Neuronal stem cell (in vitro differentiated cells): ENCODE results near the gene TMEM151B.

Experiments used
- DNase-seq: peaks from one replicate; pipeline ENCODE4 v3.0.0-alpha.2; 2013; ENCODE audit warnings: low spot score
- H2AFZ ChIP-seq: one replicate; pipeline ENCODE4 v1.6.1; 2013; ENCODE audit warnings: mild to moderate bottlenecking, low read length, inconsistent platforms
- H2AK5ac ChIP-seq: 2 replicates; pipeline ENCODE4 v1.6.1; 2013; ENCODE audit warnings: low read depth, mild to moderate bottlenecking, inconsistent platforms, low read length, moderate library complexity, mixed read lengths
- H2BK120ac ChIP-seq: 2 replicates; pipeline ENCODE4 v1.6.1; 2013; ENCODE audit warnings: low read depth, mild to moderate bottlenecking, inconsistent platforms, low read length, moderate library complexity, mixed read lengths
- H2BK12ac ChIP-seq: one replicate; pipeline ENCODE4 v1.6.1; 2013; ENCODE audit warnings: low read length, inconsistent platforms
- H2BK15ac ChIP-seq: 2 replicates; pipeline ENCODE4 v1.6.1; 2013; ENCODE audit warnings: mild to moderate bottlenecking, low read length, inconsistent platforms, mixed read lengths
- H2BK5ac ChIP-seq: one replicate; pipeline ENCODE4 v1.6.1; 2013; ENCODE audit warnings: inconsistent platforms, mild to moderate bottlenecking, low read length, moderate library complexity
- H3K14ac ChIP-seq: one replicate; pipeline ENCODE4 v1.6.1; 2013; ENCODE audit warnings: low read length, inconsistent platforms
- H3K18ac ChIP-seq: 2 replicates; pipeline ENCODE4 v1.6.1; 2013; ENCODE audit warnings: low read length, inconsistent platforms
- H3K23ac ChIP-seq: 2 replicates; pipeline ENCODE4 v1.6.1; 2013; ENCODE audit warnings: low read depth, mild to moderate bottlenecking, mixed read lengths, low read length, inconsistent platforms; ENCODE audit not compliant: poor library complexity
- H3K27ac ChIP-seq: replicated peaks from 3 replicates; pipeline ENCODE4 v1.5.1; 2013; ENCODE audit warnings: low read length, inconsistent platforms
- H3K27me3 ChIP-seq, 3 experiments: 2 replicates each; pipeline ENCODE4 v1.6.1; 2013; ENCODE audit warnings: low read length in 3 of 3, mild to moderate bottlenecking in 2 of 3, inconsistent platforms in 1 of 3, low read depth in 1 of 3, mixed read lengths in 1 of 3, moderate library complexity in 1 of 3; ENCODE audit not compliant: control insufficient read depth in 3 of 3, insufficient read depth in 3 of 3
- H3K36me3 ChIP-seq, 2 donors: replicated peaks in 1 of 2; 2 replicates each; pipeline ENCODE4 v1.6.1; 2013; ENCODE audit warnings: low read length in 2 of 2; ENCODE audit not compliant: control insufficient read depth in 2 of 2, insufficient read depth in 2 of 2
- H3K4ac ChIP-seq: 2 replicates; pipeline ENCODE4 v1.6.1; 2013; ENCODE audit warnings: inconsistent platforms, mild to moderate bottlenecking, low read length, moderate library complexity
- H3K4me1 ChIP-seq, 2 donors: 1 replicate in 1 of 2; 2 replicates in 1 of 2; pipeline ENCODE4 v1.6.1; 2013; ENCODE audit warnings: low read length in 2 of 2, low read depth in 1 of 2; ENCODE audit not compliant: control insufficient read depth in 2 of 2, insufficient read depth in 1 of 2
- H3K4me2 ChIP-seq: one replicate; pipeline ENCODE4 v1.6.1; 2013; ENCODE audit warnings: mild to moderate bottlenecking, low read length, inconsistent platforms; ENCODE audit not compliant: insufficient read depth, poor library complexity, severe bottlenecking
- H3K4me3 ChIP-seq, 2 donors: 2 replicates each; pipeline ENCODE4 v1.5.1; 2013; ENCODE audit warnings: low read length in 2 of 2, mild to moderate bottlenecking in 2 of 2, inconsistent platforms in 1 of 2, moderate library complexity in 1 of 2
- H3K79me1 ChIP-seq: one replicate; pipeline ENCODE4 v1.6.1; 2013; ENCODE audit warnings: low read depth, mild to moderate bottlenecking, inconsistent platforms, low read length, moderate library complexity
- H3K9ac ChIP-seq: one replicate; pipeline ENCODE4 v1.6.1; 2013; ENCODE audit warnings: mild to moderate bottlenecking, low read depth, low read length, inconsistent platforms; ENCODE audit not compliant: poor library complexity
- H3K9me3 ChIP-seq, 2 donors: replicated peaks in 1 of 2; 2 replicates each; pipeline versions ENCODE3 to v1.6.1; 2013; ENCODE audit warnings: low read length in 2 of 2, mild to moderate bottlenecking in 2 of 2, inconsistent platforms in 1 of 2, low read depth in 1 of 2, mixed read lengths in 1 of 2, moderate library complexity in 1 of 2; ENCODE audit not compliant: control insufficient read depth in 2 of 2, insufficient read depth in 1 of 2
- H4K8ac ChIP-seq: one replicate; pipeline ENCODE4 v1.6.1; 2013; ENCODE audit warnings: low read depth, mild to moderate bottlenecking, inconsistent platforms, low read length, moderate library complexity
- H4K91ac ChIP-seq: one replicate; pipeline ENCODE4 v1.6.1; 2013; ENCODE audit warnings: low read length, low read depth, mild to moderate bottlenecking, inconsistent platforms; ENCODE audit not compliant: poor library complexity
- WGBS, 2 donors: extraction: QIAGEN DNeasy Blood & Tissue Kit; methylation state at CpG; one replicate each; pipeline ENCODE4 v1.1.7; 2013; ENCODE audit warnings: missing lambda C conversion rate in 2 of 2, mixed read lengths in 1 of 2; ENCODE audit not compliant: insufficient read length in 2 of 2, insufficient replicate concordance in 1 of 2; ENCODE audit errors: extremely low coverage in 2 of 2; 5-methylcytosine and 5-hydroxymethylcytosine counted together

TMEM151B gene

GRCh38 chr6:44275749-44276648 is 5.7 kb downstream of the TMEM151B start:
- H2AK5ac ChIP-seq: peak overlapping the region; percentile 42
- peaks cover 10 to 11% of the 10 kb centered on the region in 2 donors for H3K4me1 ChIP-seq
- H2BK12ac ChIP-seq: no peak overlapping the region
- H3K4ac ChIP-seq: no peak overlapping the region
- peak overlapping the region; percentile 90 for H3K23ac ChIP-seq
- no peak overlapping the region for H2BK15ac ChIP-seq
- H3K9me3 ChIP-seq: peaks cover 0 to 1% of the 10 kb centered on the region in 2 donors
- peaks cover 2 to 20% of the 10 kb centered on the region in 2 donors for H3K36me3 ChIP-seq
- no CpG with 5 or more reads among the region's 109 CpGs for WGBS, 2 donors
- no peak overlapping the region for H3K4me3 ChIP-seq
- no peak overlapping the region for H4K91ac ChIP-seq
- DNase-seq: no peak
- H2AFZ ChIP-seq: no peak overlapping the region
- H3K27ac ChIP-seq: no peak overlapping the region
- no peak overlapping the region for H2BK120ac ChIP-seq
- H3K9ac ChIP-seq: peak overlapping the region; percentile 66
- peaks cover 2% of the 10 kb centered on the region for H3K79me1 ChIP-seq
- peak overlapping the region; percentile 18 for H3K18ac ChIP-seq
- H4K8ac ChIP-seq: no peak overlapping the region
- no peak overlapping the region for H3K4me2 ChIP-seq
- H2BK5ac ChIP-seq: no peak overlapping the region
- H3K14ac ChIP-seq: peak overlapping the region; percentile 43
- H3K27me3 ChIP-seq: peaks cover 0 to 3% (median 0%) of the 10 kb centered on the region in 3 experiments

- Histone ChIP-seq H3K27ac (no peak overlapping the region), H2BK12ac (no peak overlapping the region), H3K14ac (no peak overlapping the region)
Measured at GRCh38 chr6:44276667-44277640, 6.7 kb downstream of the TMEM151B start.

GRCh38 chr6:44277763-44278162 is 7.5 kb downstream of the TMEM151B start:
- no peak overlapping the region for H4K8ac ChIP-seq
- no peak overlapping the region for H3K18ac ChIP-seq
- peak overlapping the region; percentile 86 for H3K14ac ChIP-seq
- H3K9ac ChIP-seq: peak overlapping the region; percentile 45
- no peak overlapping the region for H3K4ac ChIP-seq
- H2BK12ac ChIP-seq: no peak overlapping the region
- no peak overlapping the region for H3K4me2 ChIP-seq
- H3K23ac ChIP-seq: peak overlapping the region; percentile 20
- H2BK15ac ChIP-seq: no peak overlapping the region
- no CpG with 5 or more reads among the region's 7 CpGs for WGBS, 2 donors
- peaks cover 2 to 18% of the 10 kb centered on the region in 2 donors for H3K36me3 ChIP-seq
- no peak overlapping the region for H2BK120ac ChIP-seq
- H3K9me3 ChIP-seq: peaks cover 0 to 2% of the 10 kb centered on the region in 2 donors
- no peak overlapping the region for H2AFZ ChIP-seq
- H3K27ac ChIP-seq: no peak overlapping the region
- H3K79me1 ChIP-seq: peaks cover 2% of the 10 kb centered on the region
- H3K4me3 ChIP-seq: no peak overlapping the region
- no peak overlapping the region for H2BK5ac ChIP-seq
- DNase-seq: no peak
- no peak overlapping the region for H4K91ac ChIP-seq
- H3K27me3 ChIP-seq: peaks cover 0 to 3% (median 0%) of the 10 kb centered on the region in 3 experiments
- no peak overlapping the region for H2AK5ac ChIP-seq
- peaks cover 0 to 2% of the 10 kb centered on the region in 2 donors for H3K4me1 ChIP-seq

More at GRCh38 chr6:44276667-44277640, 6.7 kb downstream of the TMEM151B start:
- H3K9ac ChIP-seq: no peak overlapping the region
- DNase-seq: no peak
- no peak overlapping the region for H4K91ac ChIP-seq
- H2AK5ac ChIP-seq: no peak overlapping the region
- no peak overlapping the region for H3K4ac ChIP-seq
- peaks cover 2 to 20% of the 10 kb centered on the region in 2 donors for H3K36me3 ChIP-seq
- H2BK15ac ChIP-seq: no peak overlapping the region
- H3K9me3 ChIP-seq: peaks cover 0 to 2% of the 10 kb centered on the region in 2 donors
- WGBS, 2 donors: no CpG with 5 or more reads among the region's 23 CpGs
- no peak overlapping the region for H3K18ac ChIP-seq
- H3K4me2 ChIP-seq: no peak overlapping the region
- no peak overlapping the region for H3K4me3 ChIP-seq
- H4K8ac ChIP-seq: no peak overlapping the region
- H3K4me1 ChIP-seq: peaks cover under 1 to 4% of the 10 kb centered on the region in 2 donors
- no peak overlapping the region for H2BK5ac ChIP-seq
- peaks cover 0 to 3% (median 0%) of the 10 kb centered on the region in 3 experiments for H3K27me3 ChIP-seq
- no peak overlapping the region for H3K23ac ChIP-seq
- no peak overlapping the region for H2BK120ac ChIP-seq
- peaks cover 2% of the 10 kb centered on the region for H3K79me1 ChIP-seq
- no peak overlapping the region for H2AFZ ChIP-seq
